Measurements from ENCODE around the gene PNRC2. TPM values are rescaled to one million over a fixed set of nuclear protein-coding genes. Genes with fewer than 3 reads are reported as not detected.
"Not testable (repeated sequence)": the region's sequence is repeated elsewhere in the genome, so short reads cannot be mapped to it uniquely, and the experiment has no call there.

The PNRC2 gene
- total RNA-seq, 1 donor from 2014 or later: 277 TPM

DNA sequence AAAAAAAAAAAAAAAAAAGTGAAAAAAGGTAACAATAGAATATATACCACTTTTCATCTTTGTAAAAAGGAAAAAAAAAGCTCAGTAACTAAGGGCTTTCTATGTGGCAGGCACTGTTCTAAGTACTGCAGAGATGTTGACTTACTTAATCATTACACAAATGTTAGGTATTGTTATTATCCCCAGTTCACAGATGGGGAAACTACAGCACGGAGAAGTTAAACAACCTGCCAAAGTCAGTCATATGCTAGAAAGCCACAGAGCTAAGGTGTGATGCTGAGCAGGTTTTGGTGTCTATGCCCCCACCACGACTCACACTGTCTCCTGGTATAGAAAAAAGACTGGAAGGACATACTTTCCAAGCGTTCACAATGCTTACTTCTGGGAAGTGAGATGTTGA lies 6.6 kb upstream of the PNRC2 start:
- peak; percentile 76 for DNase-seq (ENCODE audit: low read depth)

DNA sequence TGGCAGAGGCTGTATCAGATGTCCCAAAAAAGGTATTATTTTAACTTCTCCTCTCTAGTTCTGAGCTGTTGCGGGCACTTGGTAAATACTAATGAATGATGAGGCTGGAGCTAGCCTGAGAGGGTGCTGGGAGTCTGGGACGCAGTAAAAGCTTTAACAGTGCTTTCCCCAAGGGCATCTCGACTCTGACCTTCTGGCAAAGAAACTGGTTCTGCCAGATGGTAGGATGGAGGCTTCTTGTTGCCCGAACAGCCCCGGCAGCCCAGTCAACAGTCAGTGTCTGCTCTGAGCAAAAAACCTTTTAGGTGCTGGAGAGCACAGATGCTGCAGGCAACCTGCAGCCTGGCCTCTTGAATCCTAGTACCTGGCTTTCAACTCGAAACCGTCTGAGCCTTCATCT lies 2.5 kb upstream of the PNRC2 start:
- DNase-seq (ENCODE audit: low read depth): no peak

DNA sequence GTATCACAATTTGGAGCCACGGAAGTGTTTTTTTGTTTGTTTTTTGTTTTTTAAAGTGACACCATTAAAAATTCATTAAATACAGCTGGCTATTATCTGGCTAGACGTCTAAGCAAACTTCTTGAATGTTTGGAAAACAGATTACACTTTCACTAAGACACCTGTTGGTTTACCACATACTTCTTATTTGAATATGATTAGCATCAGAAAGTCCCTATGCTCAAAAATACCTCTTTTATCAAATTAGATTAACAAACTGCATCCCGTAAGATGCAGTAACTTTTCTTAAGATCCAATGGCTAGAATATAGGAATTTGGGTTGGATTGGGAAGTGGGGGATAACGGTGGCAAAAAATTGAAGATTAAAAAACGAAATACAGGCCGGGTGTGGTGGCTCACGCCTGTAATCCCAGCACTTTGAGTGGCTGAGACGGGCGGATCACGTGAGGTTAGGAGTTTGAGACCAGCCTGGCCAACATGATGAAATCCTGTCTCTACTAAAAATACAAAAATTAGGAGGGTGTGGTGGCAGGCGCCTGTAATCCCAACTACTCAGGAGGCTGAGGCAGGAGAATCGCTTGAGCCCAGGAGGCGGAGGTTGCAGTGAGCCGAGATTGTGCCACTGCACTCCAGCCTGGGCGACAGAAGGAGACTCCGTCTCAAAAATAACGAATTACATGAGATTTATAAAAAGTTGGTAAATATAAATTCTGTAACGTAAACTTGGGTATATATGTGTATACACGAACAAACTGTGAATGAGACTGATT lies 1.4 kb upstream of the PNRC2 start:
- not testable (repeated sequence) for DNase-seq (ENCODE audit: low read depth)

DNA sequence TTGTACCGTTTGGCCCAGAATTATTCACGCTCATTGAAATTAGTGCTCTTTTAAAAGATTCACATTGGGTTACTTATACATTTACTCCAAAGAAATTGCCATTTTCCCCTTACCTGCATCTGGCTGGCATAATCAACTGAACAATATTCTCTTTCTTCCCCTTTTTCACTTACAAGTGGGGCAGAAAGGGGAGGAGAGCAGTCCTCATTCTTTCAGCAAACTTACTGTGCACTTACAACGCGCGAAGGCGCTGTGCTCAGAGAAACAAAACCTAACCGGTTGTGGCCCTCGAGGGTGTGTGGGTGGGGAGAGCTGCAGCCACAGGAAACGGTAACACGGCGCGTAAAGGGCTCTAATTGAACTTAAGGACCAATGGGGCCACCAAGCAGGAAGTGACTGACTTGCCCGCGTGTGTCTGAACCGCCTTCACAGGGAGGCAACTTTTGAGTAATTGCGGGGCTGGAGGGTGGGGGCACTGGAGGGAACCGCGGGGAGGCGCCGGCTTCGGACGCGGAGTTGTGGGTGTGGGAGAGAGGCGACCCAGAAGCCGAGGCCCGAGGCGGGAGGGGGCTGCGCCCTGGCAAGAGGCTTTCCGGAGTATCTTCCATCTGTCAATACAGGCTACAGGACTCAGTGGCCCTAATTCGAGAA lies 693 bp upstream of the PNRC2 start:
- peak; percentile 91 for DNase-seq (ENCODE audit: low read depth)

DNA sequence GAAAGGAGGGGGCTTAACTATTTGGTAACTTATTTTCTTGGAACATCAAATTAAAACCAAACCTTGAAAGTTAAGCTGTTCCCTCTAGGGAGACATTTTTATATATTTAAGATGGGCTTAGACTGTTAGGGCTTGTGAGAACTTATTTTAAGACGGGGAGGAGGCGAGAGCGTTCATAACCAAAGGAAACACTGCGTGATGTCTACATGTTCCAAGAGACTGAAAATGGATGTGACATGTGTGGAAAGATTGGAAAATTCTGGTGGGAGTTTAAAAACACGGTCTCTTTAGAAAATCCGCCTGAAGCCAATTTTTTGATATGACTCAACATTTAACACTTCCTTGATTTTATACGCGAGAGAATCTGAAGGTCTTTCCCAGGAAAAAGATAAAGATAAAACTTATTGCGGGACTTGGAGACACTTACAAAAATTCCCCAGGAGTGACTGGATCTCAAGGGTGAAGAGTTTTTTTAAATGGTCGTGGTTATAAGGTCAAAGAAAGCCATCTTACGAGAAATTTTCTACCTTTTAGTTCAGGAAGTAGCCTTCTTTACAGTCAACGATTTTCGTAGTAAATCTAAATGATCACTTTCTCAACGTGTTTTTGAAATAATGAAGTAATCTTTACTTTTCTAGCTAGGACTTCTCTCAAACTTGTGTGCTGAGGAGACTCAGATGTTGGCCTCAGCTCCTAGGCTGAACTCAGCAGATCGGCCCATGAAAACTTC lies 828 bp downstream of the PNRC2 start:
- DNase-seq (ENCODE audit: low read depth): peak; percentile 59

DNA sequence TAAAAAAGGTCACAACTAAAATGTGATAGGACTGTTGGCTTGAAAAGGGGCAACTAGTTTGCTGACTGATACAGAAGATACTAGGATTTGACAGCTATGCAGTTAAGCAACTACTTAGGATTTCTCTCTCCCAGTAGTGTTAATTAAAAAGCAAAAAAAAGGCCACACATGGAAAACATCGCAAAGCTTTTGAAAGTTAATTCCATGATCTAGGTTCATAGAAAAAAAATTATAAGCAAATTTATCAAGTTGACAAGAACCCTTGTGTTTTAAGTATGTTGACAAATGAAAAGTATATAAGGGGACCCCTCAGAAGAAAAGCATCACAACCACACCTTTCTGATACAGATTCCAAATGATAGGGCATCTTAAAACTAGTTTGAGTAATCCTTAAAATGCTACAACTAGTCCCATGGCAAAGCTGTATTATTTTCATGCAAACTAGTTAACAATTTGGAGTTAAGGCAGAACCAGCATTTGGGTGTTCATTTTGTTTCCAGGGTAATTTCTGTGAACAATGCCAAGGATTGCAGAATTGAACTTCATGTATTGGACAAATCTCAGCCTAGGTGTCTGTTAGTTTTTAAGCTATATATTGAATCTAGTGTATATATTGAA lies 4.1 kb downstream of the PNRC2 start:
- DNase-seq (ENCODE audit: low read depth): no peak

DNA sequence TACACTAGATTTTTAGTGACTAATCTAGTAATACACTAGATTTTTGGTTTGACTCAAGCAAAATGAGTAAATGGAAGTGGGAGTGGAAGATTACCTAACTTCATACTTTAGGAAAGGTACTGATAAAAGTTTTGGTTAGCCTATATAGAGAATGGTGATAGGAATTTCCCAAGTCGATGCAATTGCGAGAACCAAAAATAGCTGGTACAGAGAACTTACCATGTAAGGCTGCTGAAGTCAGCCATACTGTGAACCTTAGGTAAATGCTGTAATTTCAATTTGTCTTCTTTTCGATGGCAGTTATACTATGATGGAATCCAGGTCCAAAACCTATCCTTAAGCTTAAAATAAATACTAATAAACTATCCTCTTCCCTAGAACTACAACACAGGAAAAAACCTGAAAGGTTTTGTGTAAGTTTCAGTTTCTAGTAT lies 4.6 kb downstream of the PNRC2 start:
- DNase-seq (ENCODE audit: low read depth): no peak

DNA sequence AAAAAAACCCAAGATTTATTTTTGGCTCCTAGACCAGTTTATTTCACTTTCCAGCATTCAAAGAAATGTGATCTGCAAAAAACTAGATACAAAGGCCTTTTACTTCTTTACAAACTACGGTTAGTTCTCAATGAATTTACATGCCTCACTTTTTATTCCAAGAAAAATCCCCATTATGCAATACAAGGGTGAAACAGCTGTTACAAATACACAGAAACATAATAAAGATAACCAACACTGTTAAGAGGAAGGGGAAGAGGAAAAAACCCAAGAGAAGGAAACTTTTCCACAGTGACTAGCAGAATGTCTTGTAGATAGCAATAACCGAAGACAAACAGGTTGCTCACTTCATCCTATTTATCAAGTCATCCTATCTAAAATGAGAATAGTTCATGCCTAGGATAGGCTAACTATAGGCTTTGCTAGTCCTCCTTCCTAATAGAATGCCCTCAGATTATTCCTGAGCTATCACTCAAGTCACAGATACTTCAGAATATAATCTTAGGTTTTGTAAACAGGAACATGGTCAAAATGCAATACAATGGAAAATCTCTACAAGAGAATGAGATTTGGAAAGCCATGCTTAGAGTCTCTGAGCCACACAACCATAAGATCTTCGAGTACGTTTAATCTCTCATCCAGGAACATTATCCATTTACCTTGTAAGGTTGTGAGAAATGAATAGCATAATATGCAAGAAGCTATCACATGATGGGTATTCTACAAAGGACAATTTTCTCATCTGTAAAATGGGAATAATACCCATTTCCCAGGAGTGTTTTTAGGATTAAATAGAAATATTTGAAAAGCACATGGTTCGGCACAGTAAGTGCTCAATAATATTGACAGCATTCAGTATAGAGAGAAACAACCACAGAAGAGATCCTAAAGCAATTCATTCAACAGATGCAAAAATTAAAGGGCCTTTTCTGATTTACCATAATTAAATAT lies 5.4 kb downstream of the PNRC2 start:
- DNase-seq (ENCODE audit: low read depth): no peak

DNA sequence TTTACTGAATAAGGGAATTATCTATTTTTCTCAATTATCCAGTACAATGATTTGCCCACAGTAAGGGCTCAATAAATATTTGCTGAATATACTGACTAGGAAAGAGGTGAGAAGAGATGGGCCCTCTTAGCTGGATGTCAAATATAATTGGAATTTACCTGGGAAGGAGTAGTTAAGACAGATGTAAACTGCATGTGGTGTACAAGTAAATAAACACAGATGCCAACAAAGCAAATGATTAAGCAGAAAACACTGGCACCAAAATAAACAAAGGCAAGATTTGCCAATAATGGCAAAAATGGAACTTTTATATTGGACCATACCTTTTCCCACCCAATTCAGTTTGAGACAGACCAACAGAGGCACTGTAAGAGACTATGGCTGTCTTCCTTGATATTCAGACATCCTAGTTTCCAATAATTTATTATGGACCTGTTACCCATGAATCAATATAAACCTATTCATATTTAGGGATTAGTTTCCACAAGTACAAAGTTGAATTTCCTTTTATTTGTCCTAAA lies 7.4 kb downstream of the PNRC2 start:
- DNase-seq (ENCODE audit: low read depth): no peak

DNA sequence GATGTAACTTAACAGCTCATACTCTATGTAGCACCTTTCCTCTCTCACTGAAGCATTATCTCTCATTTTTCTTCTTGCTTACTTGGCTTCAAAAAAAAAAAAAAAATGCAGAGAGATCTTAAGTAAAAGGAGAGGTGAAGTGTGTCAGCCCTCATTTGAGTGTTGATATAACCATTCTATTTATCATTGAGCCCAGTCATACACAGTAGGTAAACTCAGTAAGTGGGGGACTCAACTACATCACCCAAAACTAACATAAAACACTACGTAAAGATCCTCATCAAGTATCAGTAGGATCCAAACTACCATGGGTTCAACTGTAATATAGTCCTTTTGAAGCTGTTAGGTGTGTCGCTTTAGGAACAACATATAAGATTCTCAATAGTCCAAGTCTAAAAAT lies 8.2 kb downstream of the PNRC2 start:
- DNase-seq (ENCODE audit: low read depth): no peak

DNA sequence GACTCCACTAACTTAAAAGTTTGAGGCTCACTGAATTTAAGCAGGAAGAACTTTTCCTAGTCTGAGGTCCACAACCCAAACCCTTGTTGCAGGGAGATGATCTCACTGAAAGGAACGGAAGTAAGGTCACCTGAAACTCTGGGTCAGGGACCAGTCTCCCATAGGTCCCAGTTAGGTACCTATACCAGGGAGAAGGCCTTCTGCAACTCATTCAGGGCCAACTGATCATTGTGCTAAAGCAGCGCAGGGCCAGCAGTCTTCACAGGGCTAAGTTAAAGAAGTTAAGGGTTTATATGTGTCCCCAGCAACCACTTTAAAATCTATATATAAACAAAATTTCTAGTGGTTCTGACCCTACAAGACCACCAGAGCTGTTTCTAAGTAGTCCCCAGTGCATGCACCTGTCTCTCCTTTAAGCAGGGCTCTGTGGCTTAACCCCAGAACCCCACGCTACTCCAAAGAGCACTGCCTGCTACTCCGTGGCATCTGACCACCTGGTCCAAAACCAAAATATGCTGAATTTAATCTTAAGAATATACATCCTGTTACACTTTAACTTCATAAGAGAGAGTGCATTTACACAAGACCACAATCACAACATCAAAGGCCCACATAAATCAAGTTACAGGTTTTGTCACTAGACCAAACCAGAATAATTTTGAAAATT lies 17.7 kb downstream of the PNRC2 start:
- no peak for DNase-seq (ENCODE audit: low read depth)

DNA sequence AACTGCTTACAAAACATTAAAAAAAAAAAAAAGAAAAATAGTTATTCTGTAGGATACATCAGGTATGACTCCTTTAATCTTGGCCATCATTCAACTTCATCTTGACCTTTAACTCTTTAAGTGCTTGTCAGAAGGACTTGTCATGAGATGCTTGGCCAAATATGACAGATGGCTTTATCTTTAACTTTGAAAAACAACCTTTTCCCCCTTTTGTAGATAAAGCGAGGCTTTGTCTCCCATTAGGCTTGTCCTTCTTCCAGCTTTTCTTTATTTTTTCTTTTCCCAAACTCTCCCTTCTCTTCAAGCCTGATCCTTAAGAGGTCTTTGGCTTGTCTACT lies 18.2 kb downstream of the PNRC2 start:
- no peak for DNase-seq (ENCODE audit: low read depth)

DNA sequence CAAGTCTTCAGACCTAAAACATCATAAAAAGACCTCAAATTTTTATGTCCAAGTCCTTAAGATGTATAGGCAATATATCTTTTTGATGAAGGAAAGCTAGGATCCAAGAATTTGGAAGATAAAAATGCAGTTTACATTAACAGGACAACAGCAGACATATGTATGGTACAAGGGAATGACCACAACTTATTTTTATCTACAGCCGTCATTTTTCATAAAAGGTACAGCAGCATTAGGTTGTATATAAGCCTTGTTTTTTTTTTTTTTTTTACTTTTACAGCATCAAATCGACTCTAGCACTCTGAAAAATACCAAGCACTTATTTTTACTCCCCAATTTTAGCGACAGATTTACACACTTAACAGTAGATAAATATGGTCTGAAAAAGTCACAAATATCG lies 19.2 kb downstream of the PNRC2 start:
- DNase-seq (ENCODE audit: low read depth): no peak

DNA sequence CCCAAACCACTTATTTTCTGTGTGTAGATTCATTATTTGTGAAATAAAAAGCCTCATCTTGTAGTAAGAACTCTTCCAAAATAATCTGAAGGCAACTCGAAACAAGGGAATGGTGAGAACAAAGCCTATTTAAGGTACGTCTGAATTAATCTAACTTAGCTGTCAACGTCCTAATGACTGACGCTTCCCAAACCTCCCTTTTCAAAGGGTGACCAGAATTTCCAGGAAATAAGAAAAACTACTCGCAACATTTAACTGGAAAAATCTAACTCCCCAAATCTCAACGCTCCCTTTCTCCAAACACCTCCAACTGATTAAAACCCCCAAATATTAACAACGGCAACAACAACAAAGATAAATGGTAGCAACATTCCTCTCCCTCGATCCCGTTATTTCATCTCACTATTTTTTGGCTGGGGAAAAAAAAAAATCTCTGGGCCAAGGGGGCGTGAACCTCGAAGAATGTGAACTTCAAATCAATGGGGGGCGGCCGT lies 19.8 kb downstream of the PNRC2 start:
- no peak for DNase-seq (ENCODE audit: low read depth)

DNA sequence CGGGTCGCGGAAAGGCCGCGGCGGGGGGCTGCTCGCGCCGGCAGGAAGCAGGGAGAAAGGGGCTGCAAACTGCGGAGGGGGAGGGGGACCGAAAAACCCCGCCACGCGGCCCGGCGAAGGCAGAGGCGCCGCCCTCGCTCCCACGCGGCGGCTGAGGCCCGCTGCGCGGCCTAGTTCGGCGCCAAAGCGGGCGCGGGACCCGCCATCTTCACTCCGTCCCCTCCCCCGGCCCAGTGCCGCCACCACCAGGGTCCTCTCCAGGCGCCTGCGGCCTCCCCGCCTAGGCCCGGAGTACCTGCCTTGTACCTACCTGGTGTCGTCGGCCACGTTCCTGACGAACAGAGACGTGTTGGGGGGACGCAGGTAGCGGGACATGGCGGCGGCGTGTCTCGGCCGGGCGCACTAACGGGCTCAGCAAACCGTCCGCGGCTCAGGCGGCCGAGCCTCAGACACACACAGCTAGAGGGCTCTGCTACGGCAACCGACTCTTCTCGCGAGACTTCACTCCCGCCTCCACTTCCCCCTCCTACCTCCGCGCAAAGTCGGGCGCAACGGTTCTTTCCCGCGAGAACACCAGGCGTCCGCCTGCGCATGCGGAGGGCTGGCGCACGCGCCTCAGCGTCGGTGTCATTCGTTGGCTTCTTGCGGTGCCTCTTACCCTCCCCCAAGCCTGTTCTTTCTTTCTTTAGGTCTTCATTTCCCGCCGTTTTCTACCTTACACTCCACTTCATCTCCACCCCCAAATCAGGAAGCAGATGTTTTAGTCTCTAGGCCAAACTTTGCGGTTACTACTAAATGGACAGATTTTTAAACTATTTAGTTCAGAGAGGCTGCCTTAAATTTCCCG lies 20.5 kb downstream of the PNRC2 start, which contains the start of gene SRSF10:
SRSF10 (minus strand) TSS at position 447 of the 847 bp plus-strand sequence; CDS start at position 375, 72 bp downstream.
- peak; percentile 94 for DNase-seq (ENCODE audit: low read depth)

DNA sequence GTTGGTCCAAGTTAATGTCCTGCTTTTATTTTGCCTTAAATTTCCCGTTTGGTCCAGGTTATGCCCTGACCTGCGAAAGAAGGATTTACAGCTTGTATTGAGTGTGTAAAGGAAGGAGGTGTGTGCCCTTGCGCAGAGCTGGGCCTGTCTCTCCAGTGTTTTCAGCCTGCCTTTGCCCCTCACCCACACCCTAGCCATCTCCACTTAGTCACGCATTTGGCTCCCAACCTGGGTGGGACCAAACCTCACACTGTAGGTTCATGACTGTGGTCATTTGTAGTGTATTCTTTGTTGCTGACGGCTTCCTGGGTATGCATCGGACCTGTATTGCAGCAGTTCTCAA lies 21.1 kb downstream of the PNRC2 start:
- DNase-seq (ENCODE audit: low read depth): peak; percentile 84

DNA sequence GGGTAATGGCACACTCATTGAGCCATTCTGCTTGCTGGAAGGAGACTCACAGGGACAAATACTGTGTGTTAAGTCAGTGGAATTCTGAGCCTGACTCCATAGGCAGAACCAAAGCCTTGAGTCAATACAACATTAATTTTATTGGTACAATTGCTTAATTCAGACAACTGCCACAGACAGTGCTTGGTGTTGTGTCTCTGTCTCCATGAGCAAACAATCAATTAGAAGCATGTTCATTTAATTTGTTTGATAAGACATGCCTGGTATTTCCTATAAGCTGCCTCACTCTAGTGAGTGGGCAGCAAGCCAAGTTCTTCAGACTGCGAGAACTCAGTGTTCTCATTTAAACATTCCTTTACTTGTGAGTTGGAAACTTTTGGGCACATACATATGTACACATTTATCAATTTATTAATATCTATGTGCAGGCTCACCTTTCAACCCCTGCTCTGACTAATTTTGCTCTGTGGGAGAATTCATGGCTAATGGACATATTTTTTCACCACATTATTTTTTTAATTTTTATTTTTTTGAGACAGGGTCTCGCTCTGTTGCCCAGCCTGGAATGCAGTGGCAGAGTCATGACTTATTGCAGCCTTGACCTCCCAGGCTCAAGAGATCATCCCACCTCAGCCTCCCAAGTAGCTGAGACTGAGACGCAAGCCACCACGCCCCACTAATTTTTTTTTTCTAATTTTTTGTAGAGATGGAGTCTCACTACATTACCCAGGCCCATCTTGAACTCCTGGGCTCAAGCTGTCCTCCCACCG lies 25.0 kb downstream of the PNRC2 start:
- DNase-seq (ENCODE audit: low read depth): peak; percentile 82

DNA sequence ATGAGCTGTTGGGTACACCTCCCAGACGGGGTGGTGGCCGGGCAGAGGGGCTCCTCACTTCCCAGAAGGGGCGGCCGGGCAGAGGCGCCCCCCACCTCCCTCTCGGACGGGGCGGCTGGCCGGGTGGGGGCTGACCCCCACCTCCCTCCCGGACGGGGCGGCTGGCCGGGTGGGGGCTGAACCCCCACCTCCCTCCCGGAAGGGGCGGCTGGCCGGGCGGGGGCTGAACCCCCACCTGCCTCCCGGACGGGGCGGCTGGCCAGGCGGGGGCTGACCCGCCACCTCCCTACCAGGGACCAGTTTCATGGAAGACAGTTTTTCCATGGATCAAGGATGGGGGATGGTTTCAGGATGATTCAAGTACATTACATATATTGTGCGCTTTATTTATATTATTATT lies 27.4 kb downstream of the PNRC2 start:
- DNase-seq (ENCODE audit: low read depth): not testable (repeated sequence)

DNA sequence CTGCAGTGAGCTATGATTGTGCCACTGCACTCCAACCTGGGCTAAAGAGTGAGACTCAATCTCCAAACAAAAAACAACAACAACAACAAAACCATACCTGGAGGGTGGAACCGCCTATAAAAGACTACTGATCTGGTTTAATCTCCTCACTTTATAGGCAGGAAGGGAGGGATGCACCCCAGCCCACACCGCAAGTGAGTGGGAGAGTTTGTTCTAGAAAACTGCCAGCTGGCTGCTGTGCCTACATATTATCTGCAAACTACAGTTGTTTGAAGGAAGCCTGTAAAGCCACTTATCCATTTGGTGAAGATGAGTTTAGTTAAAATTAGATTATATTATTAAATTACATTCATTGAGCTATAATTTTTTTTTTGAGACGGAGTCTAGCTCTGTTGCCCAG lies 29.6 kb downstream of the PNRC2 start:
- DNase-seq (ENCODE audit: low read depth): no peak

All from renal cortical epithelial cell (primary cell).